ENCODE data around the gene PPP1R37.

Gene PPP1R37

GRCh38 chr19:45150751-45151281, 57.8 kb downstream of the PPP1R37 start:
- Histone ChIP-seq H2AFZ (no peak overlapping the region), H3K79me2 (no peaks in the 10 kb centered on the region), H3K4me1 (peaks cover 4% of the 10 kb centered on the region), H3K27ac (no peak overlapping the region), H3K4me2 (ENCODE audit: low read length) (no peak overlapping the region), H3K9ac (no peak overlapping the region), H3K27me3 (ENCODE audit: control insufficient read depth, insufficient read depth, low read length) (no peaks in the 10 kb centered on the region), H3K36me3 (ENCODE audit: control insufficient read depth, insufficient read depth, low read length) (no peaks in the 10 kb centered on the region), H3K4me3 (ENCODE audit: low read depth, low read length) (no peak overlapping the region), H3K9me3 (ENCODE audit: control insufficient read depth, low read length) (no peaks in the 10 kb centered on the region)
- no peak for TF ChIP-seq CTCF (IDR thresholded peaks at IDR 0.05)

GRCh38 chr19:45151320-45151719, 58.3 kb downstream of the PPP1R37 start:
- H3K36me3 ChIP-seq (ENCODE audit: control insufficient read depth, insufficient read depth, low read length) = no peaks in the 10 kb centered on the region
- H3K4me2 ChIP-seq (ENCODE audit: low read length) = no peak overlapping the region
- no peak overlapping the region for H3K27ac ChIP-seq
- H3K27me3 ChIP-seq (ENCODE audit: control insufficient read depth, insufficient read depth, low read length) = no peaks in the 10 kb centered on the region
- no peaks in the 10 kb centered on the region for H3K79me2 ChIP-seq
- no peaks in the 10 kb centered on the region for H3K9me3 ChIP-seq (ENCODE audit: control insufficient read depth, low read length)
- H2AFZ ChIP-seq = no peak overlapping the region
- peaks cover 4% of the 10 kb centered on the region for H3K4me1 ChIP-seq
- H3K4me3 ChIP-seq (ENCODE audit: low read depth, low read length) = no peak overlapping the region
- no peak for TF ChIP-seq CTCF (IDR thresholded peaks at IDR 0.05)
- no peak overlapping the region for H3K9ac ChIP-seq

- H3K27ac ChIP-seq = no peak overlapping the region
- H3K27me3 ChIP-seq (ENCODE audit: control insufficient read depth, insufficient read depth, low read length) = no peaks in the 10 kb centered on the region
- H3K4me3 ChIP-seq (ENCODE audit: low read depth, low read length) = peak overlapping the region; percentile 15
- no peak overlapping the region for H2AFZ ChIP-seq
- no peak for TF ChIP-seq CTCF (IDR thresholded peaks at IDR 0.05)
- peak overlapping the region; percentile 67 for H3K4me2 ChIP-seq (ENCODE audit: low read length)
- H3K79me2 ChIP-seq = no peaks in the 10 kb centered on the region
- no peak overlapping the region for H3K9ac ChIP-seq
- H3K4me1 ChIP-seq = peaks cover 4% of the 10 kb centered on the region
- H3K36me3 ChIP-seq (ENCODE audit: control insufficient read depth, insufficient read depth, low read length) = no peaks in the 10 kb centered on the region
- H3K9me3 ChIP-seq (ENCODE audit: control insufficient read depth, low read length) = no peaks in the 10 kb centered on the region
These were observed 59.0 kb downstream of the PPP1R37 start for GRCh38 chr19:45151821-45152503.

GRCh38 chr19:45152504-45153338, 59.7 kb downstream of the PPP1R37 start:
- Histone ChIP-seq H3K36me3 (ENCODE audit: control insufficient read depth, insufficient read depth, low read length) (no peaks in the 10 kb centered on the region), H3K27me3 (ENCODE audit: control insufficient read depth, insufficient read depth, low read length) (no peaks in the 10 kb centered on the region), H2AFZ (peak overlapping the region; percentile 57), H3K79me2 (no peaks in the 10 kb centered on the region), H3K27ac (no peak overlapping the region), H3K4me2 (ENCODE audit: low read length) (peak overlapping the region; percentile 67), H3K4me1 (peaks cover 4% of the 10 kb centered on the region), H3K9ac (no peak overlapping the region), H3K4me3 (ENCODE audit: low read depth, low read length) (peak overlapping the region; percentile 15), H3K9me3 (ENCODE audit: control insufficient read depth, low read length) (no peaks in the 10 kb centered on the region)
- TF ChIP-seq CTCF (IDR thresholded peaks at IDR 0.05) = no peak

Measured in parathyroid adenoma (tissue), 2 donors.